ENCODE data around the gene STK10.

The STK10 gene

DNA sequence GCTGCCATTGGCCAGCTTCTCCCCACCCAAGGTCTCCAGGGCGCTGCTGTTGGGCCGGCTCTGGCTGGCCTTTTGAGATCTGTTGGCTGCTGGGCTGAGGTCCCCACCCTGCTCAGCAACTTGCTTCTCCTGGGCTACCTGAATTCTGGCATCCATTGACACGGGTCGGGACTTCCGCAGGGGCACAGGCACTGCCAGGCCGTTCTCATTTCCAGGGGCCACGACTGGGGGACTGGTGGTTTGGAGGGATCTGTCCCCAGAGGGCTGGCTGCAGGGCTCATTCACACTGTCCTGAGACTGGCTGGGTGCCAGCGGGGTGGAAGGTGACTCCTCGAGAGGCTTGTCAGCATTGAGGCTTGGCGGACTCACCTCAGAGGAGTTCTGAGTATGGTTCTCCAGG, 94.5 kb downstream of the STK10 start:
- no peak overlapping the region for H3K4me3 ChIP-seq (ENCODE audit: low read depth, low read length, poor library complexity, severe bottlenecking)
- no peak overlapping the region for H3K9ac ChIP-seq (ENCODE audit: low read length)
- no peaks in the 10 kb centered on the region for H3K79me2 ChIP-seq (ENCODE audit: insufficient read depth, low read length)
- no peak for TF ChIP-seq EZH2 (IDR thresholded peaks at IDR 0.05; ENCODE audit: borderline replicate concordance, low read length)
- TF ChIP-seq, protein P1, sequence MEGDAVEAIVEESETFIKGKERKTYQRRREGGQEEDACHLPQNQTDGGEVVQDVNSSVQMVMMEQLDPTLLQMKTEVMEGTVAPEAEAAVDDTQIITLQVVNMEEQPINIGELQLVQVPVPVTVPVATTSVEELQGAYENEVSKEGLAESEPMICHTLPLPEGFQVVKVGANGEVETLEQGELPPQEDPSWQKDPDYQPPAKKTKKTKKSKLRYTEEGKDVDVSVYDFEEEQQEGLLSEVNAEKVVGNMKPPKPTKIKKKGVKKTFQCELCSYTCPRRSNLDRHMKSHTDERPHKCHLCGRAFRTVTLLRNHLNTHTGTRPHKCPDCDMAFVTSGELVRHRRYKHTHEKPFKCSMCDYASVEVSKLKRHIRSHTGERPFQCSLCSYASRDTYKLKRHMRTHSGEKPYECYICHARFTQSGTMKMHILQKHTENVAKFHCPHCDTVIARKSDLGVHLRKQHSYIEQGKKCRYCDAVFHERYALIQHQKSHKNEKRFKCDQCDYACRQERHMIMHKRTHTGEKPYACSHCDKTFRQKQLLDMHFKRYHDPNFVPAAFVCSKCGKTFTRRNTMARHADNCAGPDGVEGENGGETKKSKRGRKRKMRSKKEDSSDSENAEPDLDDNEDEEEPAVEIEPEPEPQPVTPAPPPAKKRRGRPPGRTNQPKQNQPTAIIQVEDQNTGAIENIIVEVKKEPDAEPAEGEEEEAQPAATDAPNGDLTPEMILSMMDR (IDR thresholded peaks at IDR 0.05; ENCODE audit: low read length), result no peak
- no peak overlapping the region for H3K27ac ChIP-seq (ENCODE audit: low read depth, low read length, poor library complexity, severe bottlenecking)
- H4K20me1 ChIP-seq (ENCODE audit: insufficient read depth, low read length), result no peaks in the 10 kb centered on the region
- no peak overlapping the region for H2AFZ ChIP-seq (ENCODE audit: low read length)
- peaks cover 51% of the 10 kb centered on the region; the same call in 1 of the 2 replicates for H3K36me3 ChIP-seq (ENCODE audit: insufficient read depth, low read length)
- no peaks in the 10 kb centered on the region for H3K4me1 ChIP-seq (ENCODE audit: insufficient read depth, low read length, severe bottlenecking)
- H3F3A ChIP-seq (ENCODE audit: insufficient read depth, low read length), result no peaks in the 10 kb centered on the region
- no peak overlapping the region for H3K4me2 ChIP-seq (ENCODE audit: low read length)
- no peaks in the 10 kb centered on the region for H3K9me2 ChIP-seq (ENCODE audit: low read depth, low read length)
- H3K27me3 ChIP-seq (ENCODE audit: insufficient read depth, low read length), result no peaks in the 10 kb centered on the region
- no peaks in the 10 kb centered on the region for H3K9me3 ChIP-seq (ENCODE audit: low read length)

DNA sequence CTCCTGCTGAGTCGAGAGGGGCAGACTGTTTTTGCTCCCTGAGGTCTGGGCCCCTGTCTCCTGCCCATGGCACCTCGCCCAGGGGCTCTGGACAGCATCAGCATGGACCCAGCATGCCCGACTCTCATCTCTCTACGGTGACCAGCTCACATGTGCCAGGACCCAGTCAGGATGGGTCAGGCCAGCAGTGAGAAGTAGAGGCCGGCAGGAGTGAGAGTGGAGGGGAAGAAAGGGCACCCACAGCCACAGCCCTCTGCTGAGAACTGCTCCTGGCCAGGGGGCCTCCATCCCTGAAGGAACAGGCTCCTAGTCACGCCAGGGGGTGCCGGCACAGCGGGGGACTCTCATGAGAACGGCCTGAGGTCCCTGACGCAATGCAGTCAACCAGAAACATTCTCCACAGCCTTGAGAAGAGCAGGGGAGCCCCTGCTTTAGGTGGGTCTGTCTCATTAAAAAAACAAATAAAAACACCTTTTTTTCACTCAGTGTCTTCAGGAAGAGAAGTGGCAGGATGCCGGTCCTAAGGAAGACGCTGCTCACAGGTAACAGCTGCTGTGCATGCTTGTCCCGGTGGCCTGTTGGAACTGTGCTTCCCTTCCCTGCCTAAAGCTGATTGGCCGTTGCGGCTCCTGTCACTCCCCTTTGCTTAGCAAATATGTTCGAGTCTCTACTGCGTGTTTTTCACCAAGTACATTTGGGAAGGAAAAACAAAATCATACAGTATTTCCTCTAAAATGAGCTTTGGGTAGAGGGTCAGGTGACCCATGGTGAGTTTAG, 95.9 kb downstream of the STK10 start:
- H3K36me3 ChIP-seq (ENCODE audit: insufficient read depth, low read length), result peaks cover 41% of the 10 kb centered on the region; the same call in 1 of the 2 replicates
- TF ChIP-seq, protein P1 (IDR thresholded peaks at IDR 0.05; ENCODE audit: low read length), result no peak
- TF ChIP-seq EZH2 (IDR thresholded peaks at IDR 0.05; ENCODE audit: borderline replicate concordance, low read length), result no peak

DNA sequence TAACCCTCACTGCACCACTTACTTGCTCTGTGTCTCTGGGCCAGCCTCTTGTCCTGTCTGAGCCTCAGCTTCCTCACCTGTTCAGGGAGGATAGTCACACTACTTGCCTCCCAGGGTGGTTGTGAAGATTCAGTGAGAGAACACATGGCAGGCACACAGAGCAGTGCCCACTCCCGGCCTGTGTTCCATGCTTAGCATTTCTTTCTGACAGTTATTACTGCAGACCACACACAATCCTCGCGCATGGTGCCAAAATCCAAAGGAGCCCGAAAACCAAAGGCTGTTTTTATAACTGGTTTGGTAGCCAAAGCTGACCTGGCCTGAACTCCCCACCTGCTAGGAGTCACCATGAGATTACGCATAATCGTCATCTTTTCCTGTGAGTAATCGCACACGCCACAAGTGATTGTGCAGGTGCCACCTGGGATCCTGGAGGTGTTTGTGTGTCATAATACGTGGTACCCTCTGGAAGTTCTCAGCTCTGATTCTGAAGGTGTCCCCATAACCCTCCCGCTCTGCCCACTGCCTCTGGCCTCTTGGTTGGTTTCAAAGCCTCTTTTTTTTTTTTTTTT, 97.0 kb downstream of the STK10 start:
- no peaks in the 10 kb centered on the region for H3K79me2 ChIP-seq (ENCODE audit: insufficient read depth, low read length)
- no peak overlapping the region for H3K9ac ChIP-seq (ENCODE audit: low read length)
- H3K36me3 ChIP-seq (ENCODE audit: insufficient read depth, low read length), result peaks cover 39% of the 10 kb centered on the region; the same call in 1 of the 2 replicates
- no peaks in the 10 kb centered on the region for H3K4me1 ChIP-seq (ENCODE audit: insufficient read depth, low read length, severe bottlenecking)
- TF ChIP-seq, protein P1 (IDR thresholded peaks at IDR 0.05; ENCODE audit: low read length), result no peak
- TF ChIP-seq EZH2 (IDR thresholded peaks at IDR 0.05; ENCODE audit: borderline replicate concordance, low read length), result no peak
- H3K27ac ChIP-seq (ENCODE audit: low read depth, low read length, poor library complexity, severe bottlenecking), result no peak overlapping the region
- no peak overlapping the region for H2AFZ ChIP-seq (ENCODE audit: low read length)
- no peak overlapping the region for H3K4me2 ChIP-seq (ENCODE audit: low read length)
- no peaks in the 10 kb centered on the region for H3K27me3 ChIP-seq (ENCODE audit: insufficient read depth, low read length)
- no peaks in the 10 kb centered on the region for H3K9me2 ChIP-seq (ENCODE audit: low read depth, low read length)
- H3K9me3 ChIP-seq (ENCODE audit: low read length), result no peaks in the 10 kb centered on the region
- no peaks in the 10 kb centered on the region for H4K20me1 ChIP-seq (ENCODE audit: insufficient read depth, low read length)
- H3F3A ChIP-seq (ENCODE audit: insufficient read depth, low read length), result no peaks in the 10 kb centered on the region
- H3K4me3 ChIP-seq (ENCODE audit: low read depth, low read length, poor library complexity, severe bottlenecking), result no peak overlapping the region

More for the DNA sequence above, 95.9 kb downstream of the STK10 start:
- no peaks in the 10 kb centered on the region for H3K9me3 ChIP-seq (ENCODE audit: low read length)
- H3K4me3 ChIP-seq (ENCODE audit: low read depth, low read length, poor library complexity, severe bottlenecking), result no peak overlapping the region
- H3K9me2 ChIP-seq (ENCODE audit: low read depth, low read length), result no peaks in the 10 kb centered on the region
- H3K4me2 ChIP-seq (ENCODE audit: low read length), result no peak overlapping the region
- H3K27me3 ChIP-seq (ENCODE audit: insufficient read depth, low read length), result no peaks in the 10 kb centered on the region
- no peaks in the 10 kb centered on the region for H3F3A ChIP-seq (ENCODE audit: insufficient read depth, low read length)
- no peak overlapping the region for H3K27ac ChIP-seq (ENCODE audit: low read depth, low read length, poor library complexity, severe bottlenecking)
- H3K9ac ChIP-seq (ENCODE audit: low read length), result no peak overlapping the region
- no peaks in the 10 kb centered on the region for H4K20me1 ChIP-seq (ENCODE audit: insufficient read depth, low read length)
- H3K4me1 ChIP-seq (ENCODE audit: insufficient read depth, low read length, severe bottlenecking), result no peaks in the 10 kb centered on the region
- no peak overlapping the region for H2AFZ ChIP-seq (ENCODE audit: low read length)
- H3K79me2 ChIP-seq (ENCODE audit: insufficient read depth, low read length), result no peaks in the 10 kb centered on the region
